ENCODE results near the gene TGM3. TPM values are rescaled to one million over a fixed set of nuclear protein-coding genes. Genes with fewer than 3 reads are reported as not detected.

Gene TGM3
- total RNA-seq, 1 donor from 2014 or later: not detected

DNA sequence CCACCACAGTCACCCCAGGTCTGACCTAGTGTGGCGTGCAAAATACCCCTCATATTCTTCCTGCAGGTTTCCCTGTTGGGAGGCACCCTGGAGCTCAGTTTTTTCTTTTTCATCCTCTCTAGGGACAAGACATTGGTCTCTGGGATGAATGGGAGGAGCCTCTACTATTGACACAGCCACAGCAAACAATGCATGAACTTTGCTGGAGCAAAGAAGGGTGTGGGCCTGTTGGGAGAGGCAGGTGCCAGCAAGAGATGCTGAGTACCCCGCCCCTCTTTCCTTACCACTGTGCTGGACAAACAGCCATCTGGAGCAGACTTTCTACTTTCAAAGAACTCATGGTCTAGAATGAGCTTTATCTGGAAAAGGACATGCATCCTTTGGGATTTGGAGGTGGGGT lies 10.1 kb downstream of the TGM3 start:
- no peak for DNase-seq (ENCODE audit: low read depth, low spot score)

- DNase-seq (ENCODE audit: low read depth, low spot score): no peak
Observed at GRCh38 chr20:2307136-2307535, 11.3 kb downstream of the TGM3 start.

- DNase-seq (ENCODE audit: low read depth, low spot score): no peak
Observed at GRCh38 chr20:2311329-2311728, 15.5 kb downstream of the TGM3 start.

DNA sequence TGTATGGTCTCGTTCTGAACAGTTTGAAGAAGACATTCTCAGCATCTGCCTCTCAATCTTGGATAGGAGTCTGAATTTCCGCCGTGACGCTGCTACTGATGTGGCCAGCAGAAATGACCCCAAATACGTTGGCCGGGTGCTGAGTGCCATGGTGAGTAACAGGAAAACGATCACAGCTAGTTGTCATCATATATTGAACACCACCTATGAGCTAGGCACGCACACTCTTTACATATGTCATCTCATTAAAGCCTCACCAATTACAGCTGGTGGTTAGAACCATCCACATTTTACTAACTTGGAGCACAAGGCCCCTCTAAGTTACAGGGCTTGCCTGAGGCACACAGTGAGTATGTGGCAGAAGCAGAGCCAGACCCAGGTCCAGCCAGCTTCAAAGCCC lies 17.1 kb downstream of the TGM3 start:
- no peak for DNase-seq (ENCODE audit: low read depth, low spot score)

GRCh38 chr20:2313316-2313715 lies 17.5 kb downstream of the TGM3 start:
- no peak for DNase-seq (ENCODE audit: low read depth, low spot score)

- no peak for DNase-seq (ENCODE audit: low read depth, low spot score)
Observed at GRCh38 chr20:2314759-2315439, 19.1 kb downstream of the TGM3 start.

GRCh38 chr20:2315440-2315778 lies 19.6 kb downstream of the TGM3 start:
- no peak for DNase-seq (ENCODE audit: low read depth, low spot score)

DNA sequence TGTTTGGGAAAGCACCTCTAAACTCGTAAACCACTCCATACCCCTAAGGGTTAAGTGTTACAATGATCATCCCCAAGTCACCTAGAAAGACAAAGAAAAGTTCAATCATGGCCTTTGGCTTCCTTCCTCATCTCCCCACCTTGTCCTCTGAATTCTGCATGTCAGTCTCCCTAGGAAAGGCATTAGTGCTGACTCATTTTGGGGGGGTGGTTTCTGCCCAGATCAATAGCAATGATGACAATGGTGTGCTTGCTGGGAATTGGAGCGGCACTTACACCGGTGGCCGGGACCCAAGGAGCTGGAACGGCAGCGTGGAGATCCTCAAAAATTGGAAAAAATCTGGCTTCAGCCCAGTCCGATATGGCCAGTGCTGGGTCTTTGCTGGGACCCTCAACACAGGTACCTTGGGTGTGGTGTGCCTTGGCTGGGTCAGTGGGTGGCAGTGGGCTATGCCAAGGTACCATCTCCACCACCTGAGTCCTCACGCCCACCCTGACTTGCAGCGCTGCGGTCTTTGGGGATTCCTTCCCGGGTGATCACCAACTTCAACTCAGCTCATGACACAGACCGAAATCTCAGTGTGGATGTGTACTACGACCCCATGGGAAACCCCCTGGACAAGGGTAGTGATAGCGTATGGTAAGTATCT lies 21.2 kb downstream of the TGM3 start:
- DNase-seq (ENCODE audit: low read depth, low spot score): no peak

GRCh38 chr20:2320813-2321658 lies 25.2 kb downstream of the TGM3 start:
- no peak for DNase-seq (ENCODE audit: low read depth, low spot score)

GRCh38 chr20:2323051-2323450 lies 27.2 kb downstream of the TGM3 start:
- DNase-seq (ENCODE audit: low read depth, low spot score): no peak

DNA sequence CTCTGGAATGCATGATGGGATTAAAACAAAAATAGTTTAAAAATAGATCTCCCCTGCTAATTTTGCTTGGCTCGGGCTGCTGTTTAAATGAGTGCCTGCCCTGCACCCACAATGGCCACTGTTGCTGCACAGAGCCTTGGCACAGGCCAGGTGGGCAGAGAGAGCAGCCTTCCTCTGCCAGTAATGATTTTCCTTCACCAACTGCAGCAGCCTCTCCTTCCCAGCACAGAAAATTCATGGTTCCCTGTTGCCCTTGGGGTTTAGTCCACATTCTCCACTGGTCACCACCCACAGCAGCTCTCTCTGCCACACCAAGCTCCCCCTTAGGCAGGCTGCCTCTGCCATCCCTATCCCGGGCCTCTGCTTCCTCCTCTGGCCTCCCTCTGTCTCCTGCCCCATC lies 30.2 kb downstream of the TGM3 start:
- DNase-seq (ENCODE audit: low read depth, low spot score): no peak

GRCh38 chr20:2327620-2328555 lies 32.1 kb downstream of the TGM3 start:
- DNase-seq (ENCODE audit: low read depth, low spot score): no peak

GRCh38 chr20:2329286-2329685 lies 33.5 kb downstream of the TGM3 start:
- DNase-seq (ENCODE audit: low read depth, low spot score): no peak

- DNase-seq (ENCODE audit: low read depth, low spot score): no peak
Observed at GRCh38 chr20:2330090-2330695, 34.4 kb downstream of the TGM3 start.

- no peak for DNase-seq (ENCODE audit: low read depth, low spot score)
Observed at GRCh38 chr20:2331106-2331505, 35.3 kb downstream of the TGM3 start.

GRCh38 chr20:2331901-2332565 lies 36.2 kb downstream of the TGM3 start:
- no peak for DNase-seq (ENCODE audit: low read depth, low spot score)

GRCh38 chr20:2332711-2333110 lies 36.9 kb downstream of the TGM3 start:
- DNase-seq (ENCODE audit: low read depth, low spot score): no peak

GRCh38 chr20:2333821-2334220 lies 38.0 kb downstream of the TGM3 start:
- no peak for DNase-seq (ENCODE audit: low read depth, low spot score)

- no peak for DNase-seq (ENCODE audit: low read depth, low spot score)
Observed at GRCh38 chr20:2335096-2335870, 39.5 kb downstream of the TGM3 start.

DNA sequence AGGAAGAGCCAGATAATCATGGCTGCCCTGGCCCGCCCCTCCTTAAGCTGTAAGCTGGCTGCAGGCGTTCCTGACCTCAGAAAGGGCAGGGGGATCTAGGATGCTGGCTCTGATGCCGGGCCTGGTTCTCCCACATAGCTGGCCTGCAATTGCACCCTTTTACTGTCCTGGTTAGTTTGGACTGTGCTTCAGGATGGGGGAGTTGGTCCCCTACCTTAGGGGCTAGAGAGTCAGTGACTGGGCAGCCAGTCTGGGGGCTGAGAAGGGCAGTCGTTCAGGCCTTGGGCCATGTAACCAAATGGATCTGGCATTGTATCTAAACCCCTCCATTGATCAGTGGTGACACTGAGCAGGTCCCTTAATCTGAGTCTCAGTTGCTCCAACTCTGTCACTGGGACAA lies 40.7 kb downstream of the TGM3 start:
- no peak for DNase-seq (ENCODE audit: low read depth, low spot score)
